ENCODE data around the gene TNXB. TPM values are rescaled to one million over a fixed set of nuclear protein-coding genes. Genes with fewer than 3 reads are reported as not detected.
"Not testable (repeated sequence)": the region's sequence is repeated elsewhere in the genome, so short reads cannot be mapped to it uniquely, and the experiment has no call there.

TNXB gene
- total and polyA plus RNA-seq, 12 donors = 36.2 to 123 (median 61.4) TPM

DNA sequence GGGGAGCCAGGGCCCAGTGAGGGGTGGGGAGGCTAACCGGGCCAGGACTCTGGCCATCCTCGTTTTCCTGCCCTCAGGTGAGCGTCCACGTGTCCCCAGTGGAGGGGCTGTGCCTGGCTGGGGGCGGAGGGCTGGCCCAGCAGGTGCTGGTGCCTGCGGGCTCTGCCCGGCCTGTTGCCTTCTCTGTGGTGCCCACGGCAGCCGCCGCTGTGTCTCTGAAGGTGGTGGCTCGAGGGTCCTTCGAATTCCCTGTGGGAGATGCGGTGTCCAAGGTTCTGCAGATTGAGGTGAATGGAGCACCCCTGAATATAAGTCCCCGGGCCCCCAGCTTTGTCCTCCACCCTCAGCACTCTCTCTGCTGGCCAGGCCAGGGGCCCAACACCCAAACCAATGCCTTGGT is 114.7 kb downstream of the TNXB start:
- 98 to 100% methylated on average over 8 to 9 of the region's 14 CpGs for WGBS, 2 donors
- H3K36me3 ChIP-seq; DNase-seq; H3K9me3 ChIP-seq; ATAC-seq; intact Hi-C loops (cut with DNase I); H3K4me3 ChIP-seq; H3K4me1 ChIP-seq; H3K27ac ChIP-seq; H3K27me3 ChIP-seq: not testable (repeated sequence)

Other genes starting within 250 kb of the TNXB start
- 10 to 100 TPM; 18.1 to 32.4 (median 22.3) TPM for gene NEU1, start 246.5 kb downstream of the TNXB start, total RNA-seq
- gene NEU1, start 246.5 kb downstream of the TNXB start, polyA plus RNA-seq = 10 to 100 TPM; 15.7 to 48.0 TPM
- gene SLC44A4, start 230.3 kb downstream of the TNXB start, total RNA-seq = under 1 TPM in 2 of 10 donors, not detected in 8; 0.14 to 0.24 TPM
- under 1 TPM in 1 of 2 donors, not detected in 1; 0.03 TPM for gene SLC44A4, start 230.3 kb downstream of the TNXB start, polyA plus RNA-seq
- gene EHMT2, start 211.6 kb downstream of the TNXB start, total RNA-seq = 10 to 100 TPM in 9 of 10 donors, 1 to 10 TPM in 1; 6.4 to 18.7 (median 14.2) TPM
- 10 to 100 TPM; 13.2 to 21.7 TPM for gene EHMT2, start 211.6 kb downstream of the TNXB start, polyA plus RNA-seq
- gene ZBTB12, start 207.3 kb downstream of the TNXB start, total RNA-seq = 1 to 10 TPM; 1.5 to 4.9 (median 2.8) TPM
- 1 to 10 TPM; 2.0 TPM for gene ZBTB12, start 207.3 kb downstream of the TNXB start, polyA plus RNA-seq
- 10 to 100 TPM in 2 of 10 donors, 1 to 10 TPM in 8; 2.0 to 63.0 (median 4.2) TPM for gene C2, start 181.6 kb downstream of the TNXB start, total RNA-seq
- 1 to 10 TPM; 1.1 to 1.7 TPM for gene C2, start 181.6 kb downstream of the TNXB start, polyA plus RNA-seq
- gene CFB, start 163.2 kb downstream of the TNXB start, total RNA-seq = 10 to 100 TPM in 1 of 10 donors, 1 to 10 TPM in 9; 2.8 to 24.4 (median 4.7) TPM
- 10 to 100 TPM in 1 of 2 donors, 1 to 10 TPM in 1; 6.6 to 15.8 TPM for gene CFB, start 163.2 kb downstream of the TNXB start, polyA plus RNA-seq
- 10 to 100 TPM; 38.2 to 52.8 (median 45.7) TPM for gene NELFE, start 150.4 kb downstream of the TNXB start, total RNA-seq
- 10 to 100 TPM; 36.5 to 70.4 TPM for gene NELFE, start 150.4 kb downstream of the TNXB start, polyA plus RNA-seq
- gene SKIC2, start 150.2 kb downstream of the TNXB start, total RNA-seq = 10 to 100 TPM; 21.8 to 45.5 (median 32.2) TPM
- gene SKIC2, start 150.2 kb downstream of the TNXB start, polyA plus RNA-seq = 10 to 100 TPM; 37.8 to 67.4 TPM
- 10 to 100 TPM in 8 of 10 donors, 1 to 10 TPM in 2; 8.4 to 15.7 (median 13.2) TPM for gene DXO, start 137.2 kb downstream of the TNXB start, total RNA-seq
- 10 to 100 TPM; 13.6 to 23.4 TPM for gene DXO, start 137.2 kb downstream of the TNXB start, polyA plus RNA-seq
- gene C4A, start 127.3 kb downstream of the TNXB start, total RNA-seq = 100 to 1,000 TPM in 2 of 10 donors, 10 to 100 TPM in 8; 35.4 to 367 (median 60.7) TPM
- 10 to 100 TPM; 30.1 to 36.9 TPM for gene C4A, start 127.3 kb downstream of the TNXB start, polyA plus RNA-seq
- gene C4B, start 94.5 kb downstream of the TNXB start, total RNA-seq = 100 to 1,000 TPM in 2 of 10 donors, 10 to 100 TPM in 8; 32.6 to 357 (median 60.3) TPM
- gene C4B, start 94.5 kb downstream of the TNXB start, polyA plus RNA-seq = 10 to 100 TPM; 33.8 to 72.6 TPM
- 1 to 10 TPM in 2 of 10 donors, under 1 TPM in 3, not detected in 5; 0.26 to 1.9 (median 0.62) TPM for gene CYP21A2, start 70.9 kb downstream of the TNXB start, total RNA-seq
- under 1 TPM; 0.19 to 0.73 TPM for gene CYP21A2, start 70.9 kb downstream of the TNXB start, polyA plus RNA-seq
- 10 to 100 TPM; 20.1 to 44.4 (median 29.4) TPM for gene ATF6B, start 18.9 kb upstream of the TNXB start, total RNA-seq
- gene ATF6B, start 18.9 kb upstream of the TNXB start, polyA plus RNA-seq = 10 to 100 TPM; 23.4 to 47.0 TPM
- 1 to 10 TPM in 8 of 10 donors, under 1 TPM in 2; 0.72 to 3.4 (median 2.2) TPM for gene FKBPL, start 20.9 kb upstream of the TNXB start, total RNA-seq
- gene FKBPL, start 20.9 kb upstream of the TNXB start, polyA plus RNA-seq = 1 to 10 TPM; 3.4 to 7.2 TPM
- 1 to 10 TPM in 3 of 10 donors, under 1 TPM in 7; 0.17 to 1.4 (median 0.49) TPM for gene PRRT1, start 42.6 kb upstream of the TNXB start, total RNA-seq
- 1 to 10 TPM; 1.1 to 2.9 TPM for gene PRRT1, start 42.6 kb upstream of the TNXB start, polyA plus RNA-seq
- gene PPT2, start 44.8 kb upstream of the TNXB start, total RNA-seq = 10 to 100 TPM; 18.0 to 31.8 (median 23.7) TPM
- gene PPT2, start 44.8 kb upstream of the TNXB start, polyA plus RNA-seq = 10 to 100 TPM; 16.8 to 17.6 TPM
- gene EGFL8, start 55.3 kb upstream of the TNXB start, total RNA-seq = 10 to 100 TPM in 1 of 10 donors, 1 to 10 TPM in 9; 6.8 to 11.3 (median 8.4) TPM
- gene EGFL8, start 55.3 kb upstream of the TNXB start, polyA plus RNA-seq = 10 to 100 TPM in 1 of 2 donors, 1 to 10 TPM in 1; 6.7 to 32.8 TPM
- gene AGPAT1, start 66.7 kb upstream of the TNXB start, total RNA-seq = 10 to 100 TPM; 39.0 to 63.1 (median 47.4) TPM
- 10 to 100 TPM; 50.8 to 56.3 TPM for gene AGPAT1, start 66.7 kb upstream of the TNXB start, polyA plus RNA-seq
- 100 to 1,000 TPM in 1 of 10 donors, 10 to 100 TPM in 9; 75.5 to 122 (median 82.7) TPM for gene RNF5, start 69.1 kb upstream of the TNXB start, total RNA-seq
- gene RNF5, start 69.1 kb upstream of the TNXB start, polyA plus RNA-seq = 100 to 1,000 TPM in 1 of 2 donors, 10 to 100 TPM in 1; 53.0 to 132 TPM
- gene AGER, start 74.9 kb upstream of the TNXB start, total RNA-seq = 1 to 10 TPM in 9 of 10 donors, under 1 TPM in 1; 0.75 to 5.1 (median 2.9) TPM
- 1 to 10 TPM; 3.1 to 5.5 TPM for gene AGER, start 74.9 kb upstream of the TNXB start, polyA plus RNA-seq
- gene PBX2, start 80.9 kb upstream of the TNXB start, total RNA-seq = 10 to 100 TPM; 32.8 to 50.9 (median 44.1) TPM
- gene PBX2, start 80.9 kb upstream of the TNXB start, polyA plus RNA-seq = 10 to 100 TPM; 25.6 to 55.4 TPM
- 10 to 100 TPM in 1 of 10 donors, 1 to 10 TPM in 9; 2.4 to 28.0 (median 4.4) TPM for gene GPSM3, start 83.3 kb upstream of the TNXB start, total RNA-seq
- 1 to 10 TPM; 5.8 to 6.2 TPM for gene GPSM3, start 83.3 kb upstream of the TNXB start, polyA plus RNA-seq
- gene NOTCH4, start 114.7 kb upstream of the TNXB start, total RNA-seq = 10 to 100 TPM; 17.4 to 46.3 (median 23.3) TPM
- gene NOTCH4, start 114.7 kb upstream of the TNXB start, polyA plus RNA-seq = 100 to 1,000 TPM in 1 of 2 donors, 10 to 100 TPM in 1; 33.0 to 123 TPM